Measurements from ENCODE around the gene NEK7. TPM values are rescaled to one million over a fixed set of nuclear protein-coding genes. Genes with fewer than 3 reads are reported as not detected.

The NEK7 gene
- total and polyA plus RNA-seq, 9 of the 15 experiments (the other 6 are each of a cell fraction or from before 2014, with no cell fraction given) = 8.5 to 37.3 (median 27.7) TPM

DNA sequence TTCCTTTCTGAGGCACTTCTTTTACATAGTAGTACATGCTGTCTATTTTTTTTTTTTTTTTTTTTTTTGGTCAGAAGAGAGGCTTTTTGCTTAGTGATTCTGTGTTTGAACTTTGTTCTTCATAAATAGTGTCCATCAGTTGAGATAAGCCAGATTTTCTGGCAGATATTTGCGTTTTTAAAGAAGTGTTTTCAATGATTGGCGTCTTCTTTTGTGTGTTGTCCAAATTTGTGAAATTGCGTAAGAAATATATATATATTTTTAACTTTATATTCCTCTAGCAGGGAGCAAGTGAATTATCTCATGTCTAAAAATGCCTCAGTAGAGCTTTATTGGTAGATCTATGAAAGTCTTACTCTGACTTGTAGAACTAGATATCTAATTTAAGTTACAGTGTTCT lies 28.3 kb downstream of the NEK7 start:
- H3K9me1 ChIP-seq (ENCODE audit: control insufficient read depth, insufficient read depth, low read length) = peaks cover 5% of the 10 kb centered on the region
- H3K79me2 ChIP-seq (ENCODE audit: control insufficient read depth, insufficient read depth, low read length) = peaks cover 89% of the 10 kb centered on the region
- no peak overlapping the region for H3K4me3 ChIP-seq
- H3K9me3 ChIP-seq (replicated peaks; ENCODE audit: control insufficient read depth, insufficient read depth, low read depth, low read length) = no peaks in the 10 kb centered on the region
- intact Hi-C loops (cut with micrococcal nuclease) = no loop called here
- no peaks in the 10 kb centered on the region for H3K36me3 ChIP-seq (ENCODE audit: control insufficient read depth, insufficient read depth, low read length)
- ChIA-PET CTCF (ENCODE audit: low intra/inter-chr PET ratio) (no interaction called here), POLR2A (interaction anchor here (1.1 to 1.6 kb wide), 3 partner anchors 10 to 21 kb away, joined by 3 to 5 read pairs (median 3); no protein-coding TSS in a partner anchor)
- in situ Hi-C loops (cut with MboI) = no loop called here
- peaks cover 0 to 23% of the 10 kb centered on the region in 2 experiments; a peak in 3 of 5 replicates for H3K4me1 ChIP-seq (replicated peaks in 1 of 2; ENCODE audit: control insufficient read depth in 2 of 2, insufficient read depth in 2 of 2, low read length in 2 of 2)
- H4K20me1 ChIP-seq (replicated peaks; ENCODE audit: control insufficient read depth, insufficient read depth, low read length) = peaks cover 11% of the 10 kb centered on the region; the same call in 1 of the 2 replicates
- no peaks in the 10 kb centered on the region for H3K27me3 ChIP-seq (ENCODE audit: control insufficient read depth in 2 of 2, insufficient read depth in 2 of 2, low read length in 2 of 2)
- TF ChIP-seq CEBPB (tag; IDR thresholded peaks at IDR 0.05) (0 out of 2 replicates have a peak, but pooled peaks have one; percentile 32), ZNF124 (CRISPR knock-in tag; IDR thresholded peaks at IDR 0.05) (no peak), MYBL2 (IDR thresholded peaks at IDR 0.05; ENCODE audit: low read depth) (no peak), MYBL2 (CRISPR knock-in tag; IDR thresholded peaks at IDR 0.05; ENCODE audit: borderline replicate concordance) (no peak), EP400 (IDR thresholded peaks at IDR 0.05) (no peak), ZNF24 (IDR thresholded peaks at IDR 0.05) (no peak), BCOR (IDR thresholded peaks at IDR 0.05) (no peak), CEBPG (CRISPR knock-in tag; IDR thresholded peaks at IDR 0.05) (no peak), CEBPG (tag; conservative IDR thresholded peaks at IDR 0.05 in 1 of 2, IDR thresholded peaks at IDR 0.05 in 1 of 2) (peak in 1 of 2 experiments; percentile 65; a peak in 2 of 4 replicates), SMARCB1 (IDR thresholded peaks at IDR 0.05; ENCODE audit: insufficient read length, low read depth) (no peak), SMARCA5 (IDR thresholded peaks at IDR 0.05) (no peak), NR2C2 (CRISPR knock-in tag; IDR thresholded peaks at IDR 0.05) (no peak), NR2C2 (tag; IDR thresholded peaks at IDR 0.05) (no peak), ZNF23 (CRISPR knock-in tag; IDR thresholded peaks at IDR 0.05) (no peak)
- TF ChIP-seq, protein P1, sequence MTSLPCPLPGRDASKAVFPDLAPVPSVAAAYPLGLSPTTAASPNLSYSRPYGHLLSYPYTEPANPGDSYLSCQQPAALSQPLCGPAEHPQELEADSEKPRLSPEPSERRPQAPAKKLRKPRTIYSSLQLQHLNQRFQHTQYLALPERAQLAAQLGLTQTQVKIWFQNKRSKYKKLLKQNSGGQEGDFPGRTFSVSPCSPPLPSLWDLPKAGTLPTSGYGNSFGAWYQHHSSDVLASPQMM (CRISPR knock-in tag; IDR thresholded peaks at IDR 0.05) = no peak
- TF ChIP-seq, protein P2, sequence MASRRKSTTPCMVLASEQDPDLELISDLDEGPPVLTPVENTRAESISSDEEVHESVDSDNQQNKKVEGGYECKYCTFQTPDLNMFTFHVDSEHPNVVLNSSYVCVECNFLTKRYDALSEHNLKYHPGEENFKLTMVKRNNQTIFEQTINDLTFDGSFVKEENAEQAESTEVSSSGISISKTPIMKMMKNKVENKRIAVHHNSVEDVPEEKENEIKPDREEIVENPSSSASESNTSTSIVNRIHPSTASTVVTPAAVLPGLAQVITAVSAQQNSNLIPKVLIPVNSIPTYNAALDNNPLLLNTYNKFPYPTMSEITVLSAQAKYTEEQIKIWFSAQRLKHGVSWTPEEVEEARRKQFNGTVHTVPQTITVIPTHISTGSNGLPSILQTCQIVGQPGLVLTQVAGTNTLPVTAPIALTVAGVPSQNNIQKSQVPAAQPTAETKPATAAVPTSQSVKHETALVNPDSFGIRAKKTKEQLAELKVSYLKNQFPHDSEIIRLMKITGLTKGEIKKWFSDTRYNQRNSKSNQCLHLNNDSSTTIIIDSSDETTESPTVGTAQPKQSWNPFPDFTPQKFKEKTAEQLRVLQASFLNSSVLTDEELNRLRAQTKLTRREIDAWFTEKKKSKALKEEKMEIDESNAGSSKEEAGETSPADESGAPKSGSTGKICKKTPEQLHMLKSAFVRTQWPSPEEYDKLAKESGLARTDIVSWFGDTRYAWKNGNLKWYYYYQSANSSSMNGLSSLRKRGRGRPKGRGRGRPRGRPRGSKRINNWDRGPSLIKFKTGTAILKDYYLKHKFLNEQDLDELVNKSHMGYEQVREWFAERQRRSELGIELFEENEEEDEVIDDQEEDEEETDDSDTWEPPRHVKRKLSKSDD (conservative IDR thresholded peaks at IDR 0.05; ENCODE audit: low read length) = no peak
- no TSS peak for BruUV-seq (replicated peaks)
- DNase-seq (ENCODE audit: extremely low read depth in 1 of 4, low spot score in 3 of 4) (no peak), FAIRE-seq (no peak), ATAC-seq (no peak)
- H3K9ac ChIP-seq (ENCODE audit: insufficient read depth in 1 of 2, low read depth in 2 of 2, low read length in 2 of 2) = no peak overlapping the region
- WGBS (ENCODE audit: insufficient coverage, low coverage, missing lambda C conversion rate) = 34% methylated on average over 3 of the region's 3 CpGs
- no peak overlapping the region for H3K4me2 ChIP-seq (ENCODE audit: insufficient read depth, low read length)
- no peak overlapping the region for H3K27ac ChIP-seq (ENCODE audit: extremely low read depth, low read depth, low read length)
- H2AFZ ChIP-seq (ENCODE audit: low read depth, low read length) = no peak overlapping the region
